HEK293 (cell line): ENCODE measurements around the gene ZSCAN26.
A peak's percentile ranks its signal among the peaks of the same experiment; 100 is the strongest.

Source experiments
- ATF2 ChIP-seq: fragments of 450-650 bp; formaldehyde crosslinking; IDR thresholded peaks from 2 replicates; pipeline ENCODE4 v1.5.1; 2016; ENCODE audit warnings: missing biosample characterization, missing genetic modification characterization, low read depth
- CTCF ChIP-seq: fragments of 450-650 bp; formaldehyde crosslinking; IDR thresholded peaks from 2 replicates; pipeline ENCODE4 v1.5.1; 2016; ENCODE audit warnings: missing biosample characterization, missing genetic modification characterization
- HIC1 ChIP-seq: fragments of 450-650 bp; formaldehyde crosslinking; IDR thresholded peaks from 2 replicates; pipeline ENCODE4 v1.5.1; 2016; ENCODE audit warnings: missing biosample characterization, missing genetic modification characterization
- KLF1 ChIP-seq: fragments of 450-650 bp; formaldehyde crosslinking; IDR thresholded peaks from 2 replicates; pipeline ENCODE4 v1.5.1; 2016; ENCODE audit warnings: missing biosample characterization, missing genetic modification characterization
- KLF17 ChIP-seq: fragments of 450-650 bp; formaldehyde crosslinking; IDR thresholded peaks from 2 replicates; pipeline ENCODE4 v1.5.1; 2016; ENCODE audit warnings: missing biosample characterization, missing genetic modification characterization
- KLF8 ChIP-seq: fragments of 450-650 bp; formaldehyde crosslinking; IDR thresholded peaks from 2 replicates; pipeline ENCODE4 v1.5.1; 2016; ENCODE audit warnings: missing biosample characterization, missing genetic modification characterization
- PRDM10 ChIP-seq: fragments of 450-650 bp; formaldehyde crosslinking; IDR thresholded peaks from 2 replicates; pipeline ENCODE4 v1.5.1; 2016; ENCODE audit warnings: missing biosample characterization, missing genetic modification characterization
- SP3 ChIP-seq: fragments of 450-650 bp; formaldehyde crosslinking; IDR thresholded peaks from 2 replicates; pipeline ENCODE4 v1.5.1; 2016; ENCODE audit warnings: missing biosample characterization, missing genetic modification characterization
- ZBTB10 ChIP-seq: fragments of 450-650 bp; formaldehyde crosslinking; IDR thresholded peaks from 2 replicates; pipeline ENCODE4 v1.5.1; 2016; ENCODE audit warnings: missing biosample characterization, missing genetic modification characterization
- ZBTB11 ChIP-seq: fragments of 450-650 bp; formaldehyde crosslinking; conservative IDR thresholded peaks from 2 replicates; pipeline ENCODE4 v1.5.1; 2016; ENCODE audit warnings: low read depth, missing biosample characterization, missing genetic modification characterization
- ZFP69B ChIP-seq: fragments of 450-650 bp; formaldehyde crosslinking; IDR thresholded peaks from 2 replicates; pipeline ENCODE4 v1.5.1; 2016; ENCODE audit warnings: missing biosample characterization, missing genetic modification characterization
- ZNF221 ChIP-seq: fragments of 450-650 bp; formaldehyde crosslinking; IDR thresholded peaks from 2 replicates; pipeline ENCODE4 v1.5.1; 2017; ENCODE audit warnings: missing biosample characterization, missing genetic modification characterization, borderline replicate concordance
- ZNF24 ChIP-seq: fragments of 450-650 bp; formaldehyde crosslinking; IDR thresholded peaks from 2 replicates; pipeline ENCODE4 v1.5.1; 2016; ENCODE audit warnings: missing biosample characterization, missing genetic modification characterization
- ZNF335 ChIP-seq: fragments of 450-650 bp; formaldehyde crosslinking; conservative IDR thresholded peaks from 2 replicates; pipeline ENCODE4 v1.5.1; 2016; ENCODE audit warnings: missing biosample characterization, missing genetic modification characterization
- ZNF654 ChIP-seq: fragments of 450-650 bp; formaldehyde crosslinking; IDR thresholded peaks from 2 replicates; pipeline ENCODE4 v1.5.1; 2016; ENCODE audit warnings: low read depth, missing biosample characterization, missing genetic modification characterization
- ZXDB ChIP-seq: fragments of 450-650 bp; formaldehyde crosslinking; IDR thresholded peaks from 2 replicates; pipeline ENCODE4 v1.5.1; 2016; ENCODE audit warnings: missing biosample characterization, missing genetic modification characterization

Gene ZSCAN26

GRCh38 chr6:28281288-28282064 lies 14.5 kb downstream of the ZSCAN26 start, which contains the start of gene PGBD1 (continued):
- TF ChIP-seq KLF17 (tag by site-specific recombination) (peak; percentile 29; the same call in 1 of the 2 replicates), ATF2 (tag by site-specific recombination) (no peak), CTCF (tag by site-specific recombination) (0 out of 2 replicates have a peak, but pooled peaks have one; percentile 25), ZBTB10 (tag by site-specific recombination) (peak; percentile 29; the same call in 1 of the 2 replicates), KLF8 (peak; percentile 85), ZFP69B (tag by site-specific recombination) (no peak), ZNF24 (0 out of 2 replicates have a peak, but pooled peaks have one; percentile 40), HIC1 (tag by site-specific recombination) (0 out of 2 replicates have a peak, but pooled peaks have one; percentile 48), ZBTB11 (tag by site-specific recombination) (peak; percentile 57; the same call in 1 of the 2 replicates), ZXDB (peak; percentile 47; the same call in 1 of the 2 replicates), ZNF654 (no peak), PRDM10 (tag by site-specific recombination) (peak; percentile 52), ZNF221 (tag by site-specific recombination) (no peak), ZNF335 (tag by site-specific recombination) (peak; percentile 82), SP3 (tag by site-specific recombination) (peak; percentile 58), KLF1 (tag by site-specific recombination) (peak; percentile 56; the same call in 1 of the 2 replicates)
